GM18907 (cell line): ENCODE results near the gene CRMP1.

ENCODE experiments used
- ATAC-seq: cut with Tn5 transposase; IDR thresholded peaks from one replicate; pipeline ENCODE4 v1.9.1; 2021; ENCODE audit warnings: mild to moderate bottlenecking, moderate library complexity; ENCODE audit not compliant: unreplicated experiment

Gene CRMP1

GRCh38 chr4:5774416-5775036, 118.4 kb downstream of the CRMP1 start:
- ATAC-seq: no peak

GRCh38 chr4:5773271-5773555, 119.7 kb downstream of the CRMP1 start:
- ATAC-seq: no peak

GRCh38 chr4:5772528-5773270, 120.2 kb downstream of the CRMP1 start:
- ATAC-seq: no peak
